Measurements from ENCODE around the gene DLX1. TPM values are rescaled to one million over a fixed set of nuclear protein-coding genes. Genes with fewer than 3 reads are reported as not detected.

Gene DLX1
- total and polyA plus RNA-seq, 9 of the 15 experiments (the other 6 are each of a cell fraction or from before 2014, with no cell fraction given): 1.9 to 26.2 (median 9.6) TPM

- Histone ChIP-seq H3K4me1 (replicated peaks in 1 of 2; ENCODE audit: control insufficient read depth in 2 of 2, insufficient read depth in 2 of 2, low read length in 2 of 2) (no peaks in the 10 kb centered on the region), H3K27ac (ENCODE audit: extremely low read depth, low read depth, low read length) (no peak overlapping the region), H3K9me3 (replicated peaks; ENCODE audit: control insufficient read depth, insufficient read depth, low read depth, low read length) (no peaks in the 10 kb centered on the region), H3K36me3 (ENCODE audit: control insufficient read depth, insufficient read depth, low read length) (no peaks in the 10 kb centered on the region), H3K27me3 (ENCODE audit: control insufficient read depth in 2 of 2, insufficient read depth in 2 of 2, low read length in 2 of 2) (peaks cover 4% of the 10 kb centered on the region in 2 experiments; a peak in 2 of 5 replicates), H3K9ac (ENCODE audit: insufficient read depth in 1 of 2, low read depth in 2 of 2, low read length in 2 of 2) (no peak overlapping the region), H3K9me1 (ENCODE audit: control insufficient read depth, insufficient read depth, low read length) (no peaks in the 10 kb centered on the region), H2AFZ (ENCODE audit: low read depth, low read length) (no peak overlapping the region), H3K4me3 (no peak overlapping the region), H3K79me2 (ENCODE audit: control insufficient read depth, insufficient read depth, low read length) (no peaks in the 10 kb centered on the region), H3K4me2 (ENCODE audit: insufficient read depth, low read length) (no peak overlapping the region), H4K20me1 (replicated peaks; ENCODE audit: control insufficient read depth, insufficient read depth, low read length) (no peaks in the 10 kb centered on the region)
- intact Hi-C loops (cut with micrococcal nuclease) (no loop called here), in situ Hi-C loops (cut with MboI) (no loop called here)
- ATAC-seq (peak; percentile 66), FAIRE-seq (no peak), DNase-seq (ENCODE audit: extremely low read depth in 1 of 4, low spot score in 3 of 4) (no peak)
- ChIA-PET CTCF (ENCODE audit: low intra/inter-chr PET ratio) (interaction anchor here (0.6 kb wide), 1 partner anchor 35 kb away, joined by 3 read pairs; no protein-coding TSS in a partner anchor), POLR2A (interaction anchor here (0.7 to 1.2 kb wide), 3 partner anchors 10 to 32 kb away, joined by 3 to 4 read pairs (median 3); no protein-coding TSS in a partner anchor)
- no TSS peak for BruUV-seq (replicated peaks)
- 0% methylated on average over 2 of the region's 2 CpGs for WGBS (ENCODE audit: insufficient coverage, low coverage, missing lambda C conversion rate)
- no peak for TF ChIP-seq EWSR1 (IDR thresholded peaks at IDR 0.05; ENCODE audit: borderline replicate concordance, low read depth, partially characterized antibody)
- no peak for TF ChIP-seq ZNF398 (CRISPR knock-in tag; IDR thresholded peaks at IDR 0.05)
- no peak for TF ChIP-seq ZNF232 (CRISPR knock-in tag; IDR thresholded peaks at IDR 0.05)
- no peak for TF ChIP-seq SIX5 (IDR thresholded peaks at IDR 0.05; ENCODE audit: borderline replicate concordance in 1 of 2, insufficient read depth in 1 of 2, low read depth in 1 of 2, low read length in 2 of 2)
- no peak for TF ChIP-seq ZBTB8A (IDR thresholded peaks at IDR 0.05; ENCODE audit: partially characterized antibody)
- TF ChIP-seq, protein P1, sequence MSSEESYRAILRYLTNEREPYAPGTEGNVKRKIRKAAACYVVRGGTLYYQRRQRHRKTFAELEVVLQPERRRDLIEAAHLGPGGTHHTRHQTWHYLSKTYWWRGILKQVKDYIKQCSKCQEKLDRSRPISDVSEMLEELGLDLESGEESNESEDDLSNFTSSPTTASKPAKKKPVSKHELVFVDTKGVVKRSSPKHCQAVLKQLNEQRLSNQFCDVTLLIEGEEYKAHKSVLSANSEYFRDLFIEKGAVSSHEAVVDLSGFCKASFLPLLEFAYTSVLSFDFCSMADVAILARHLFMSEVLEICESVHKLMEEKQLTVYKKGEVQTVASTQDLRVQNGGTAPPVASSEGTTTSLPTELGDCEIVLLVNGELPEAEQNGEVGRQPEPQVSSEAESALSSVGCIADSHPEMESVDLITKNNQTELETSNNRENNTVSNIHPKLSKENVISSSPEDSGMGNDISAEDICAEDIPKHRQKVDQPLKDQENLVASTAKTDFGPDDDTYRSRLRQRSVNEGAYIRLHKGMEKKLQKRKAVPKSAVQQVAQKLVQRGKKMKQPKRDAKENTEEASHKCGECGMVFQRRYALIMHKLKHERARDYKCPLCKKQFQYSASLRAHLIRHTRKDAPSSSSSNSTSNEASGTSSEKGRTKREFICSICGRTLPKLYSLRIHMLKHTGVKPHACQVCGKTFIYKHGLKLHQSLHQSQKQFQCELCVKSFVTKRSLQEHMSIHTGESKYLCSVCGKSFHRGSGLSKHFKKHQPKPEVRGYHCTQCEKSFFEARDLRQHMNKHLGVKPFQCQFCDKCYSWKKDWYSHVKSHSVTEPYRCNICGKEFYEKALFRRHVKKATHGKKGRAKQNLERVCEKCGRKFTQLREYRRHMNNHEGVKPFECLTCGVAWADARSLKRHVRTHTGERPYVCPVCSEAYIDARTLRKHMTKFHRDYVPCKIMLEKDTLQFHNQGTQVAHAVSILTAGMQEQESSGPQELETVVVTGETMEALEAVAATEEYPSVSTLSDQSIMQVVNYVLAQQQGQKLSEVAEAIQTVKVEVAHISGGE (CRISPR knock-in tag; IDR thresholded peaks at IDR 0.05): no peak
- no peak for TF ChIP-seq RCOR1 (IDR thresholded peaks at IDR 0.05; ENCODE audit: borderline replicate concordance in 1 of 2, low read depth in 2 of 2, low read length in 2 of 2)
- TF ChIP-seq ZNF589 (CRISPR knock-in tag; IDR thresholded peaks at IDR 0.05; ENCODE audit: low read depth): no peak
- TF ChIP-seq SFPQ (IDR thresholded peaks at IDR 0.05; ENCODE audit: low read depth, low read length): no peak
- TF ChIP-seq BMI1 (IDR thresholded peaks at IDR 0.05; ENCODE audit: low read length): no peak
- no peak for TF ChIP-seq SMAD4 (CRISPR knock-in tag; conservative IDR thresholded peaks at IDR 0.05)
- 0 out of 4 replicates have a peak, but pooled peaks of 1 of the 2 experiments have one; percentile 14 for TF ChIP-seq TRIM24 (IDR thresholded peaks at IDR 0.05)
Measured at GRCh38 chr2:172137109-172137508, 51.8 kb downstream of the DLX1 start.

Measured in K562 (cell line).